Measurements from ENCODE around the gene NDUFA6.
"Not testable (repeated sequence)": the region's sequence is repeated elsewhere in the genome, so short reads cannot be mapped to it uniquely, and the experiment has no call there.

Gene NDUFA6

GRCh38 chr22:42090596-42091454 is at the start of gene NDUFA6:
NDUFA6 (minus strand) TSS chr22:42090772; CDS start chr22:42090744, 28 bp downstream.
- H3K27ac Mint-ChIP-seq = peak within 1 kb of the TSS; percentile 98
- H3K4me1 Mint-ChIP-seq = peaks cover 26% of the 10 kb centered on the region
- ATAC-seq = peak; percentile 97
- H3K9me3 Mint-ChIP-seq = no peaks in the 10 kb centered on the region
- H3K27me3 Mint-ChIP-seq = no peaks in the 10 kb centered on the region
- DNase-seq = peak; percentile 96
- H3K36me3 Mint-ChIP-seq (ENCODE audit: low read depth) = peaks cover 29% of the 10 kb centered on the region
- peak within 1 kb of the TSS; percentile 97 for H3K4me3 Mint-ChIP-seq

GRCh38 chr22:42140153-42140552 is 49.6 kb upstream of the NDUFA6 start:
- H3K4me3 Mint-ChIP-seq; H3K4me1 Mint-ChIP-seq; H3K27me3 Mint-ChIP-seq; H3K36me3 Mint-ChIP-seq (ENCODE audit: low read depth); H3K27ac Mint-ChIP-seq; DNase-seq; H3K9me3 Mint-ChIP-seq; ATAC-seq: not testable (repeated sequence)

GRCh38 chr22:42139508-42139907 is 48.9 kb upstream of the NDUFA6 start:
- H3K27ac Mint-ChIP-seq; H3K4me1 Mint-ChIP-seq; DNase-seq; H3K27me3 Mint-ChIP-seq; ATAC-seq; H3K36me3 Mint-ChIP-seq (ENCODE audit: low read depth); H3K9me3 Mint-ChIP-seq; H3K4me3 Mint-ChIP-seq: not testable (repeated sequence)

- H3K36me3 Mint-ChIP-seq (ENCODE audit: low read depth) = peaks cover 4% of the 10 kb centered on the region
- H3K27me3 Mint-ChIP-seq = no peaks in the 10 kb centered on the region
- no peak overlapping the region for H3K4me3 Mint-ChIP-seq
- ATAC-seq (no peak), DNase-seq (no peak)
- H3K27ac Mint-ChIP-seq = no peak overlapping the region
- no peaks in the 10 kb centered on the region for H3K4me1 Mint-ChIP-seq
- no peaks in the 10 kb centered on the region for H3K9me3 Mint-ChIP-seq
Measured at GRCh38 chr22:42138972-42139371, 48.4 kb upstream of the NDUFA6 start.

- ATAC-seq (no peak), DNase-seq (no peak)
- Mint-ChIP-seq H3K9me3 (no peaks in the 10 kb centered on the region), H3K4me3 (no peak overlapping the region), H3K4me1 (no peaks in the 10 kb centered on the region), H3K27me3 (no peaks in the 10 kb centered on the region), H3K36me3 (ENCODE audit: low read depth) (peaks cover 4% of the 10 kb centered on the region), H3K27ac (no peak overlapping the region)
Measured at GRCh38 chr22:42138122-42138770, 47.7 kb upstream of the NDUFA6 start.

- not testable (repeated sequence) for H3K4me1 Mint-ChIP-seq; H3K36me3 Mint-ChIP-seq (ENCODE audit: low read depth); H3K27me3 Mint-ChIP-seq; H3K27ac Mint-ChIP-seq; DNase-seq; H3K4me3 Mint-ChIP-seq; H3K9me3 Mint-ChIP-seq
- ATAC-seq = peak; percentile 89
Measured at GRCh38 chr22:42135688-42136087, 45.1 kb upstream of the NDUFA6 start.

GRCh38 chr22:42134100-42135020 is 43.8 kb upstream of the NDUFA6 start:
- ATAC-seq (no peak), DNase-seq (no peak)
- Mint-ChIP-seq H3K36me3 (ENCODE audit: low read depth) (peaks cover 3% of the 10 kb centered on the region), H3K9me3 (no peaks in the 10 kb centered on the region), H3K4me1 (no peaks in the 10 kb centered on the region), H3K27ac (no peak overlapping the region), H3K4me3 (no peak overlapping the region), H3K27me3 (no peaks in the 10 kb centered on the region)

- Mint-ChIP-seq H3K27ac (no peak overlapping the region), H3K4me3 (no peak overlapping the region), H3K9me3 (no peaks in the 10 kb centered on the region), H3K36me3 (ENCODE audit: low read depth) (no peaks in the 10 kb centered on the region), H3K4me1 (no peaks in the 10 kb centered on the region), H3K27me3 (no peaks in the 10 kb centered on the region)
- DNase-seq (no peak), ATAC-seq (no peak)
Measured at GRCh38 chr22:42132457-42132856, 41.9 kb upstream of the NDUFA6 start.

GRCh38 chr22:42131562-42131961 is 41.0 kb upstream of the NDUFA6 start:
- H3K4me3 Mint-ChIP-seq = no peak overlapping the region
- DNase-seq = no peak
- no peak overlapping the region for H3K27ac Mint-ChIP-seq

GRCh38 chr22:42130639-42131431 is 40.3 kb upstream of the NDUFA6 start, which contains the start of gene CYP2D6:
CYP2D6 (minus strand) TSS chr22:42130810; CDS start chr22:42130791, 19 bp downstream.
- H3K36me3 Mint-ChIP-seq (ENCODE audit: low read depth); H3K9me3 Mint-ChIP-seq; DNase-seq; H3K27me3 Mint-ChIP-seq; H3K4me1 Mint-ChIP-seq; H3K27ac Mint-ChIP-seq; ATAC-seq; H3K4me3 Mint-ChIP-seq: not testable (repeated sequence)

More at GRCh38 chr22:42131562-42131961, 41.0 kb upstream of the NDUFA6 start:
- Mint-ChIP-seq H3K9me3 (no peaks in the 10 kb centered on the region), H3K4me1 (no peaks in the 10 kb centered on the region), H3K27me3 (no peaks in the 10 kb centered on the region), H3K36me3 (ENCODE audit: low read depth) (no peaks in the 10 kb centered on the region)
- no peak for ATAC-seq

GRCh38 chr22:42130182-42130581 is 39.6 kb upstream of the NDUFA6 start:
- DNase-seq; H3K4me1 Mint-ChIP-seq; H3K36me3 Mint-ChIP-seq (ENCODE audit: low read depth); H3K9me3 Mint-ChIP-seq; ATAC-seq; H3K4me3 Mint-ChIP-seq; H3K27ac Mint-ChIP-seq; H3K27me3 Mint-ChIP-seq: not testable (repeated sequence)

GRCh38 chr22:42128776-42129694 is 38.5 kb upstream of the NDUFA6 start:
- ATAC-seq, H3K27me3 Mint-ChIP-seq: not testable (repeated sequence)

GRCh38 chr22:42128007-42128406 is 37.4 kb upstream of the NDUFA6 start:
- ATAC-seq; H3K27me3 Mint-ChIP-seq; H3K9me3 Mint-ChIP-seq; H3K36me3 Mint-ChIP-seq (ENCODE audit: low read depth); H3K4me1 Mint-ChIP-seq; H3K4me3 Mint-ChIP-seq; DNase-seq; H3K27ac Mint-ChIP-seq: not testable (repeated sequence)

More at GRCh38 chr22:42128776-42129694, 38.5 kb upstream of the NDUFA6 start:
- H3K9me3 Mint-ChIP-seq; H3K36me3 Mint-ChIP-seq (ENCODE audit: low read depth); H3K27ac Mint-ChIP-seq; H3K4me3 Mint-ChIP-seq; H3K4me1 Mint-ChIP-seq; DNase-seq: not testable (repeated sequence)

Measured in activated naive CD8-positive, alpha-beta T cell treated with anti-CD3 and anti-CD28 coated beads, Interleukin-2, amount 50 U/mL, for 24 hours (primary cell).